Suprapubic skin (tissue), 4 donors: Measurements from ENCODE around the gene ZDHHC16.

ENCODE experiments used
- CTCF ChIP-seq, 2 donors: fragments of 200-600 bp in 1 of 2; fragments of 450-650 bp in 1 of 2; sonication (generic) in 1 of 2; IDR thresholded peaks; one replicate each; pipeline ENCODE4 v1.5.1; 2016 to 2019; ENCODE audit warnings: antibody characterized with exemption in 2 of 2, mild to moderate bottlenecking in 1 of 2, moderate library complexity in 1 of 2
- EP300 ChIP-seq: sonication (generic); formaldehyde crosslinking; IDR thresholded peaks from one replicate; pipeline ENCODE4 v1.6.1; 2017; ENCODE audit warnings: antibody characterized with exemption
- POLR2A ChIP-seq, 2 donors: fragments of 450-650 bp; IDR thresholded peaks; one replicate each; pipeline ENCODE4 v1.6.1; 2017; ENCODE audit warnings: antibody characterized with exemption in 2 of 2, mild to moderate bottlenecking in 2 of 2, moderate library complexity in 2 of 2
- POLR2AphosphoS5 ChIP-seq, 3 donors: sonication (generic); formaldehyde crosslinking; IDR thresholded peaks; one replicate each; pipeline ENCODE4 v1.6.1; 2017; ENCODE audit warnings: antibody characterized with exemption in 3 of 3

GRCh38 chr10:97442277-97442676, 3.7 kb upstream of the ZDHHC16 start:
- TF ChIP-seq CTCF (IDR thresholded peaks at IDR 0.05), result no peak
- TF ChIP-seq EP300, result no peak
- TF ChIP-seq POLR2A (IDR thresholded peaks at IDR 0.05), result no peak
- TF ChIP-seq POLR2AphosphoS5 (IDR thresholded peaks at IDR 0.05), result no peak
